Activated T-helper 17 cell treated with anti-CD3 and anti-CD28 coated beads, Interleukin-2, amount 50 U/mL, for 72 hours (primary cell): ENCODE data around the gene SLC1A7. TPM values are rescaled to one million over a fixed set of nuclear protein-coding genes. Genes with fewer than 3 reads are reported as not detected.
A peak's percentile ranks its signal among the peaks of the same experiment; 100 is the strongest.

Experiments used
- ATAC-seq: fragments of 150-1000 bp; cut with Tn5 transposase; replicated peaks from 2 replicates; pipeline ENCODE4 v1.10.0; 2021; ENCODE audit warnings: mild to moderate bottlenecking, moderate library complexity
- H3K27ac Mint-ChIP-seq: one replicate; pipeline ENCODE4 v1.8.0; 2022; ENCODE audit warnings: mixed read lengths
- H3K27me3 Mint-ChIP-seq: one replicate; pipeline ENCODE4 v1.8.0; 2022; ENCODE audit warnings: mixed read lengths
- H3K36me3 Mint-ChIP-seq: one replicate; pipeline ENCODE4 v1.8.0; 2022; ENCODE audit warnings: low read depth, mild to moderate bottlenecking, mixed read lengths
- H3K4me1 Mint-ChIP-seq: one replicate; pipeline ENCODE4 v1.8.0; 2022; ENCODE audit warnings: mixed read lengths
- H3K4me3 Mint-ChIP-seq: one replicate; pipeline ENCODE4 v1.8.0; 2022; ENCODE audit warnings: mild to moderate bottlenecking, mixed read lengths
- H3K9me3 Mint-ChIP-seq: one replicate; pipeline ENCODE4 v1.8.0; 2022; ENCODE audit warnings: mixed read lengths
- total RNA-seq, 2 donors: library from RNA; stranded (reverse); gene quantifications; one replicate each; pipeline ENCODE4 v1.2.3, GENCODE V29; 2022

SLC1A7 gene
- total RNA-seq, 2 donors from 2014 or later, result not detected

DNA sequence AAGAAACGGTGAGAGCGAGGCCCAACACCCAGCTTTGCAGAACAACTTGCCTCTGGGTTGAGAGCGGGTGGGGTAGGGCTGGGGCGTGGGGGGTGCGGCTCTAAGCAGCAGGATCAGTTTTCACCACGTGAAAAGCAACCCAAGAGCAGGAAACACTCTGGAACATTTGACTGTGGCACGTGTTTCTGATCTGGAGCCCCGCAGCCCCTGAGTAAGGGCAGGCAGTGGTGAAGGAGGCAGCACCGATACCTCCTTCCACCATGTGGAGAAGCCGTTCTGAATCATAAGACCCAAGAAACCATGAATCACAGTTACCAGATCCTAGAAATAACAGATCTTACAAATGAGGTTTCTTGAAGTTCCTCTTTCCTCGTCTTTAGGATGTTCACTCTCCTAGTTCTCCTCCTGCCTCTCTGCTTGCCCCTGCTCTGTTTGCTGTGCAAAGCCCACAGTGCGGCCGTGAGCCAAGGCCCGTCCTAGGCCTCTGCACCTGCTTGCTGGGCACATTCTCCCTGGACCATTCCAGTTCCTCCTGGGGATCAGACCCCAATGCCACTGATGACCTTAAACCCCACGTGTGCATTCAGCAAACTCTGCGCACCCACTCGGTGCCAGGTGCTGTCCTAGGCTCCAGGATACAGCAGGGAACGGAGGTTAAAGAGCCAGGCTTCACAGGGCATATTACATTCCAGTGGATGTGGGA, 31.9 kb downstream of the SLC1A7 start:
- no peak overlapping the region for H3K4me3 Mint-ChIP-seq
- no peaks in the 10 kb centered on the region for H3K27me3 Mint-ChIP-seq
- no peaks in the 10 kb centered on the region for H3K36me3 Mint-ChIP-seq
- H3K27ac Mint-ChIP-seq, result no peak overlapping the region
- H3K9me3 Mint-ChIP-seq, result no peaks in the 10 kb centered on the region
- peak; percentile 80 for ATAC-seq
- H3K4me1 Mint-ChIP-seq, result peaks cover 9% of the 10 kb centered on the region

- H3K4me1 Mint-ChIP-seq, result peaks cover 9% of the 10 kb centered on the region
- H3K36me3 Mint-ChIP-seq, result no peaks in the 10 kb centered on the region
- H3K9me3 Mint-ChIP-seq, result no peaks in the 10 kb centered on the region
- ATAC-seq, result no peak
- no peak overlapping the region for H3K27ac Mint-ChIP-seq
- no peaks in the 10 kb centered on the region for H3K27me3 Mint-ChIP-seq
- no peak overlapping the region for H3K4me3 Mint-ChIP-seq
Observed at GRCh38 chr1:53108646-53109580, 33.5 kb downstream of the SLC1A7 start.

DNA sequence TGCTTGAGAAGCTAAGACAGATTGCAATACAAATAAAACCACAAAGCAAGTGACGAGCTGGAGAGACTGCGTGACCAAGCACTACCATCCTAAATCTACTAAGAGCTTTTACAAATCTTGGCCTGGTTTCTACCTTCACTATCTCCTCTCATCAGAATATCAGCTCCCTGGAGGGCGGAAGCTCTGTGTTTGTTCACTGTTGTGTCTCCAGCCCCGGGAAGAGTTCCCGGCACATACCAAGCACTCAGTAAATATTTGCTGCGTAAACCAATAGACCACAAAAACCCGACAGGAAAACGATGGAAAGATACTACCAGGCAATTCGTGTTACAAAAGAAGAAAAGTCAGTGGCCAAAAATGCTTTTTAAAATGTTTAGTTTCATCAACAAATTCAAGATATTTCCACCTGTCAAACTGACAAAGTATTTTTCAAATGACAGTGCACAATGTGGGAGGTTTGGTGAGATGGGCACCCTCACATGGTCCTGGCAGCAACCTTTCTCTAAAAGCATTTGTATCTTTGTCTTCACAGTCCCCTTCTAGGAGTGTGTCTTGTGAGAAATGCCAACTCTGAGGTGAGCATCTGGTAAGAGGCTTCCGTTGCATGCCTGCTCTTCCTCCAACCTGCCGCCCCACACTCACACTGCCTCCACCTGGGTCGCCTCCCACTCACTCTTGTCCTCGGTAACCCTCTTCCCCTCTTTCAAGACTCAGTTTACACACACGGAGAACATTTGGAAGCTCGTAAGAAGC, 34.7 kb downstream of the SLC1A7 start:
- no peak for ATAC-seq
- Mint-ChIP-seq H3K36me3 (no peaks in the 10 kb centered on the region), H3K4me3 (no peak overlapping the region), H3K9me3 (no peaks in the 10 kb centered on the region), H3K27me3 (no peaks in the 10 kb centered on the region), H3K4me1 (peaks cover 9% of the 10 kb centered on the region), H3K27ac (no peak overlapping the region)

GRCh38 chr1:53107090-53107489, 35.3 kb downstream of the SLC1A7 start:
- no peaks in the 10 kb centered on the region for H3K27me3 Mint-ChIP-seq
- no peak overlapping the region for H3K4me3 Mint-ChIP-seq
- no peak overlapping the region for H3K27ac Mint-ChIP-seq
- no peaks in the 10 kb centered on the region for H3K36me3 Mint-ChIP-seq
- no peaks in the 10 kb centered on the region for H3K9me3 Mint-ChIP-seq
- peaks cover 9% of the 10 kb centered on the region for H3K4me1 Mint-ChIP-seq
- ATAC-seq, result no peak

DNA sequence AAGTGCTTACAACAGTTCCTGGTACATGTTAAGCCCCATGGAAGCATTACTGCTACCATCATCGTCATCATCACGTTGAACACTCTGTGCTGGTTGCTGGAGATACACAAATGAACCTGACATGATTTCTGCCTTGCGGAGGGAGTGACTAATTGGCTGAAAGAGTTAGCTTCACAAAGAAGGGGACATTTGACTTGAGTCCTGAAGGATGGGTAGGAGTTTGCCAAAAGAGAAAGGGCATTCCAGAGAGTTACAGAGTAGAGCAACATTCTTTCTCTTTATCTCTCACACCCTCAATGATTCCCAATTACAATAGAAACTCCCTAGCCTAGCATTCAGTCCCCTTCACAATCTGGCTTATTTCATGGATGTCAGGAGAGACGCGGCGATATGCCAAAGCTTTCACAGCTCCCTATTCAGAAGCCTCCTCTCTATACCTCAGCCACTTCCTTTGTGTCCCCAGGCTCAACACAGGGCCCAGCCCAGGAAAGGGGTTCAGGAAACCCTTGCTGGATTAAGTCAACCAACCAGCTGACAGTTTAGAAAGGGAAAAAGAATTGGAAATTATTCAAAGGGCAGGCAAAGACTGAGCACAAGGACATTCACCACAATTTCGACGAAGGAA, 38.0 kb downstream of the SLC1A7 start:
- Mint-ChIP-seq H3K27me3 (no peaks in the 10 kb centered on the region), H3K4me1 (no peaks in the 10 kb centered on the region), H3K36me3 (no peaks in the 10 kb centered on the region), H3K4me3 (no peak overlapping the region), H3K27ac (no peak overlapping the region), H3K9me3 (no peaks in the 10 kb centered on the region)
- no peak for ATAC-seq

GRCh38 chr1:53094533-53094919, 47.9 kb downstream of the SLC1A7 start:
- H3K4me1 Mint-ChIP-seq, result no peaks in the 10 kb centered on the region
- H3K4me3 Mint-ChIP-seq, result no peak overlapping the region
- H3K27ac Mint-ChIP-seq, result no peak overlapping the region
- H3K36me3 Mint-ChIP-seq, result no peaks in the 10 kb centered on the region
- no peaks in the 10 kb centered on the region for H3K9me3 Mint-ChIP-seq
- no peaks in the 10 kb centered on the region for H3K27me3 Mint-ChIP-seq
- no peak for ATAC-seq

- H3K4me3 Mint-ChIP-seq, result no peak overlapping the region
- no peaks in the 10 kb centered on the region for H3K27me3 Mint-ChIP-seq
- H3K27ac Mint-ChIP-seq, result no peak overlapping the region
- H3K4me1 Mint-ChIP-seq, result no peaks in the 10 kb centered on the region
- no peaks in the 10 kb centered on the region for H3K9me3 Mint-ChIP-seq
- ATAC-seq, result no peak
- H3K36me3 Mint-ChIP-seq, result no peaks in the 10 kb centered on the region
Observed at GRCh38 chr1:53093778-53094532, 48.5 kb downstream of the SLC1A7 start.

DNA sequence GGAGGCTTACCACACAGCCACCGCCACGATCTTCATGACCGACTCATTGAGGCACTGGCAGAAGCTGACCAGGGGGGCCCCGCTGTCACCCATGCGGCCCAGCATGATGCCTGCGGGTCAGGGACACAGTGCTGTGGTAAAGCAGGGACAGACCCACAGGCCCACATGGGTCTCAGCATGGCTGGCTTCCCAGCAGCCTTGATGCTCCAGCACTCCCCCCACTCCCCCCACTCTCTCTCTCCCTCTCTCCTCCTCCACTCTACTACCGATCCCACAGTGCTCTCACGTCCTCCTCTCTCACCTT, 49.0 kb downstream of the SLC1A7 start:
- Mint-ChIP-seq H3K9me3 (no peaks in the 10 kb centered on the region), H3K27ac (no peak overlapping the region), H3K4me1 (no peaks in the 10 kb centered on the region), H3K36me3 (no peaks in the 10 kb centered on the region), H3K27me3 (no peaks in the 10 kb centered on the region), H3K4me3 (no peak overlapping the region)
- no peak for ATAC-seq

GRCh38 chr1:53092659-53093450, 49.6 kb downstream of the SLC1A7 start:
- no peaks in the 10 kb centered on the region for H3K27me3 Mint-ChIP-seq
- no peaks in the 10 kb centered on the region for H3K4me1 Mint-ChIP-seq
- H3K27ac Mint-ChIP-seq, result no peak overlapping the region
- no peak for ATAC-seq
- no peaks in the 10 kb centered on the region for H3K36me3 Mint-ChIP-seq
- H3K4me3 Mint-ChIP-seq, result no peak overlapping the region
- H3K9me3 Mint-ChIP-seq, result no peaks in the 10 kb centered on the region

- no peak overlapping the region for H3K4me3 Mint-ChIP-seq
- no peaks in the 10 kb centered on the region for H3K9me3 Mint-ChIP-seq
- no peaks in the 10 kb centered on the region for H3K4me1 Mint-ChIP-seq
- no peaks in the 10 kb centered on the region for H3K36me3 Mint-ChIP-seq
- no peak overlapping the region for H3K27ac Mint-ChIP-seq
- H3K27me3 Mint-ChIP-seq, result no peaks in the 10 kb centered on the region
- no peak for ATAC-seq
Observed at GRCh38 chr1:53091841-53092645, 50.4 kb downstream of the SLC1A7 start.

DNA sequence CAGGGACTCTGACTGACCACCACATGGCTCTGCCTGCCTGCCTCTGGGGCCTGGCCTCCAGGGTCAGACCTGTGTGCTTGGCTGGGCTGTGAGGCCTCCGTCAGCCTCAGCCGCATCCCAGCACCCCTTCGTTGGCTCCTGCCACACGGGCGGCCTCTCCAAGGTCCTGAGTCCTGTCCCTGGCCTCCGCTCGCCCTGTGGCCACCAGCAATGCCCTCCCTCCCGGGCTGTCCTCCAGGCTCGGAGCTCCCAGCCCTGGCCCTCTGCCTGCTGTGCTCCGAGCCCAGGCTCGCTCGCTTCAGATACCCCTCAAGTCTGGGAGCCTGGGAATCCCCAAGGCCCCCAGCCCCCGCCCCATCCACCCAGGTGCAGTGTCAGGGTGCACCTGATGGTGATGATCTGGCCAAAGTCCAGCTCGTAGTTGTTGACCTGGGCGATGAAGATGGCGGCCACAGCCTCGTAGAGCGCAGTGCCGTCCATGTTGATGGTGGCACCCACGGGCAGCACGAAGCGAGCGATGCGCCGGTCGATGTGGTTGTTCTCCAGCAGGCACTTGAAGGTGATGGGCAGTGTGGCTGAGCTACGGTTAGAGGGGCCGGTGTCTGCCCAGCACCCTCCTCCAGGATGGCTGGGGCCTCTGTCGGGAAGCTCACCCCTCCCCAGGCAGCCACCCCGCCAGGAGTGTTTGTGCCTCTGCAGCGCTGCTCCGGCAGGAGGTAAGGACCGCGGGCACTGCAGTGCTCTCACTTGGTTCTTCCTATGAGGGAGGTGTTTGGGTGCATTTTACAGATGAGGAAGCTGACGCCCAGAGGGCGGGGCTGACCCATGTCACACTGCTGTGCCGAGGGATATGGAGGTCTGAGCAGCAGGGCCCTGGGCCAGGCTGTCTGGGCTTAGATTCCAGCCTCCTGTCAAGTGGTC, 52.0 kb downstream of the SLC1A7 start:
- no peaks in the 10 kb centered on the region for H3K4me1 Mint-ChIP-seq
- H3K36me3 Mint-ChIP-seq, result no peaks in the 10 kb centered on the region
- H3K27me3 Mint-ChIP-seq, result no peaks in the 10 kb centered on the region
- H3K4me3 Mint-ChIP-seq, result no peak overlapping the region
- no peaks in the 10 kb centered on the region for H3K9me3 Mint-ChIP-seq
- H3K27ac Mint-ChIP-seq, result no peak overlapping the region
- no peak for ATAC-seq
